A673 (cell line): Measurements from ENCODE around the gene SLC6A6. TPM values are rescaled to one million over a fixed set of nuclear protein-coding genes. Genes with fewer than 3 reads are reported as not detected.

Experiments used
- BruUV-seq: library from RNA; stranded (reverse); fragments of 400-500 nt; replicated peaks from 2 replicates; lab custom pipeline; 2021; lab: Mats Ljungman, UMichigan
- CTCF ChIA-PET: fragments of 300-600 bp; sonication (Branson Sonifier 250); formaldehyde crosslinking; loops from one replicate; lab custom pipeline; 2022; ENCODE audit warnings: antibody characterized with exemption; lab: Charles Lee
- POLR2A ChIA-PET: fragments of 300-600 bp; sonication (Branson Sonifier 250); formaldehyde crosslinking; loops from one replicate; lab custom pipeline; 2022; ENCODE audit warnings: antibody characterized with exemption; ENCODE audit not compliant: low non-redundant PET; lab: Charles Lee
- DNase-seq: peaks from one replicate; pipeline ENCODE4 v3.0.0-alpha.2; 2015; ENCODE audit warnings: low spot score
- H3K27ac ChIP-seq: fragments of 200-600 bp; sonication (generic); 2 replicates; pipeline ENCODE4 v1.5.1; 2016; ENCODE audit warnings: mixed run types, low read depth, mild to moderate bottlenecking, mixed read lengths, antibody characterized with exemption, low read length; ENCODE audit not compliant: poor library complexity, severe bottlenecking
- H3K27me3 ChIP-seq: fragments of 200-600 bp; sonication (generic); replicated peaks from 2 replicates; pipeline ENCODE4 v1.6.1; 2017; ENCODE audit warnings: mixed run types, low read depth, mild to moderate bottlenecking, mixed read lengths, antibody characterized with exemption, low read length; ENCODE audit not compliant: insufficient read depth, poor library complexity
- H3K36me3 ChIP-seq: fragments of 200-600 bp; sonication (generic); 2 replicates; pipeline ENCODE4 v1.6.1; 2016; ENCODE audit warnings: mixed run types, mild to moderate bottlenecking, mixed read lengths, antibody characterized with exemption, low read length; ENCODE audit not compliant: insufficient read depth, poor library complexity, severe bottlenecking
- H3K4me1 ChIP-seq: fragments of 200-600 bp; sonication (generic); 2 replicates; pipeline ENCODE4 v1.6.1; 2017; ENCODE audit warnings: mixed run types, mild to moderate bottlenecking, mixed read lengths, antibody characterized with exemption, low read length; ENCODE audit not compliant: insufficient read depth, poor library complexity, severe bottlenecking
- H3K4me3 ChIP-seq: fragments of 200-600 bp; sonication (generic); 2 replicates; pipeline ENCODE4 v1.5.1; 2016; ENCODE audit warnings: low read depth, mixed run types, mild to moderate bottlenecking, mixed read lengths, low read length; ENCODE audit not compliant: poor library complexity, severe bottlenecking
- H3K9me3 ChIP-seq: fragments of 200-600 bp; sonication (generic); 2 replicates; pipeline ENCODE4 v1.6.1; 2016; ENCODE audit warnings: mixed run types, low read depth, mild to moderate bottlenecking, mixed read lengths, antibody characterized with exemption, low read length; ENCODE audit not compliant: poor library complexity, severe bottlenecking
- CTCF ChIP-seq: fragments of 300-800, 200-600 bp; sonication (generic); conservative IDR thresholded peaks from 2 replicates; pipeline ENCODE4 v1.5.1; 2017; ENCODE audit warnings: low read depth, mild to moderate bottlenecking, antibody characterized with exemption, low read length, moderate library complexity, mixed read lengths
- EZH2 ChIP-seq: fragments of 200-600 bp; sonication (generic); IDR thresholded peaks from 2 replicates; pipeline ENCODE4 v1.6.1; 2017; ENCODE audit warnings: borderline replicate concordance, low read depth, mild to moderate bottlenecking, mixed read lengths, antibody characterized with exemption, low read length; ENCODE audit not compliant: poor library complexity, severe bottlenecking
- intact Hi-C: fragments of 100-400 bp; cut with micrococcal nuclease; formaldehyde crosslinking; loops from one replicate; pipeline ENCODE4 v1.10.0; 2022; ENCODE audit not compliant: unreplicated experiment
- total RNA-seq: library from RNA; stranded (reverse); gene quantifications from 2 replicates; pipeline ENCODE4 v1.2.3, GENCODE V29; 2021

The SLC6A6 gene
- total RNA-seq, 1 experiment from 2014 or later, result 55.1 TPM

- no peaks in the 10 kb centered on the region for H3K27me3 ChIP-seq
- BruUV-seq, result no TSS peak
- H3K27ac ChIP-seq, result no peak overlapping the region
- no peak for TF ChIP-seq CTCF
- TF ChIP-seq EZH2, result no peak
- DNase-seq, result no peak
- peaks cover 9% of the 10 kb centered on the region for H3K36me3 ChIP-seq
- ChIA-PET POLR2A (no interaction called here), CTCF (no interaction called here)
- H3K4me3 ChIP-seq, result no peak overlapping the region
- intact Hi-C loops, result no loop called here
- H3K9me3 ChIP-seq, result no peaks in the 10 kb centered on the region
- no peaks in the 10 kb centered on the region for H3K4me1 ChIP-seq
Observed at GRCh38 chr3:14488286-14489041, 86.1 kb downstream of the SLC6A6 start.

GRCh38 chr3:14489641-14490040 is 87.2 kb downstream of the SLC6A6 start:
- intact Hi-C loops, result no loop called here
- Histone ChIP-seq H3K4me3 (no peak overlapping the region), H3K27ac (no peak overlapping the region), H3K9me3 (no peaks in the 10 kb centered on the region), H3K27me3 (no peaks in the 10 kb centered on the region), H3K36me3 (peaks cover 9% of the 10 kb centered on the region), H3K4me1 (no peaks in the 10 kb centered on the region)
- TF ChIP-seq EZH2, result no peak
- TF ChIP-seq CTCF, result no peak
- DNase-seq, result no peak
- BruUV-seq, result no TSS peak
- POLR2A ChIA-PET, result no interaction called here
- CTCF ChIA-PET, result no interaction called here

- DNase-seq, result no peak
- CTCF ChIA-PET, result interaction anchor here (0.7 kb wide), 1 partner anchor 62 kb away, joined by 3 read pairs; no protein-coding TSS in a partner anchor
Observed at GRCh38 chr3:14490255-14490654, 87.8 kb downstream of the SLC6A6 start.

More at GRCh38 chr3:14490255-14490654, 87.8 kb downstream of the SLC6A6 start:
- Histone ChIP-seq H3K27me3 (no peaks in the 10 kb centered on the region), H3K27ac (no peak overlapping the region), H3K9me3 (no peaks in the 10 kb centered on the region), H3K4me1 (no peaks in the 10 kb centered on the region), H3K36me3 (peaks cover 9% of the 10 kb centered on the region), H3K4me3 (no peak overlapping the region)
- no TSS peak for BruUV-seq
- intact Hi-C loops, result no loop called here
- POLR2A ChIA-PET, result no interaction called here
- TF ChIP-seq EZH2 (no peak), CTCF (no peak)
